Central memory CD8-positive, alpha-beta T cell (primary cell): ENCODE results near the gene POLR1H.

Source experiments
- ATAC-seq: fragments of 150-1000 bp; cut with Tn5 transposase; replicated peaks from 2 replicates; pipeline ENCODE4 v1.10.0; 2022; ENCODE audit warnings: mild to moderate bottlenecking, moderate FRiP score, moderate number of reproducible peaks; ENCODE audit not compliant: poor library complexity, severe bottlenecking; ENCODE audit errors: extremely low read depth
- DNase-seq, 2 donors: peaks; one replicate each; pipeline ENCODE4 v3.0.0; 2021; ENCODE audit warnings: low spot score in 2 of 2
- H3K27ac Mint-ChIP-seq: one replicate; pipeline ENCODE4 v1.8.0; 2022; ENCODE audit warnings: low read depth, mild to moderate bottlenecking, moderate library complexity, mixed read lengths
- H3K27me3 Mint-ChIP-seq: one replicate; pipeline ENCODE4 v1.8.0; 2022; ENCODE audit warnings: mixed read lengths
- H3K36me3 Mint-ChIP-seq: one replicate; pipeline ENCODE4 v1.8.0; 2022; ENCODE audit warnings: mild to moderate bottlenecking, moderate library complexity, mixed read lengths; ENCODE audit not compliant: insufficient read depth
- H3K4me1 Mint-ChIP-seq: one replicate; pipeline ENCODE4 v1.8.0; 2022; ENCODE audit warnings: mixed read lengths
- H3K4me3 Mint-ChIP-seq: one replicate; pipeline ENCODE4 v1.8.0; 2022; ENCODE audit warnings: mild to moderate bottlenecking, moderate library complexity, mixed read lengths
- H3K9me3 Mint-ChIP-seq: one replicate; pipeline ENCODE4 v1.8.0; 2022; ENCODE audit warnings: mixed read lengths

The POLR1H gene

DNA sequence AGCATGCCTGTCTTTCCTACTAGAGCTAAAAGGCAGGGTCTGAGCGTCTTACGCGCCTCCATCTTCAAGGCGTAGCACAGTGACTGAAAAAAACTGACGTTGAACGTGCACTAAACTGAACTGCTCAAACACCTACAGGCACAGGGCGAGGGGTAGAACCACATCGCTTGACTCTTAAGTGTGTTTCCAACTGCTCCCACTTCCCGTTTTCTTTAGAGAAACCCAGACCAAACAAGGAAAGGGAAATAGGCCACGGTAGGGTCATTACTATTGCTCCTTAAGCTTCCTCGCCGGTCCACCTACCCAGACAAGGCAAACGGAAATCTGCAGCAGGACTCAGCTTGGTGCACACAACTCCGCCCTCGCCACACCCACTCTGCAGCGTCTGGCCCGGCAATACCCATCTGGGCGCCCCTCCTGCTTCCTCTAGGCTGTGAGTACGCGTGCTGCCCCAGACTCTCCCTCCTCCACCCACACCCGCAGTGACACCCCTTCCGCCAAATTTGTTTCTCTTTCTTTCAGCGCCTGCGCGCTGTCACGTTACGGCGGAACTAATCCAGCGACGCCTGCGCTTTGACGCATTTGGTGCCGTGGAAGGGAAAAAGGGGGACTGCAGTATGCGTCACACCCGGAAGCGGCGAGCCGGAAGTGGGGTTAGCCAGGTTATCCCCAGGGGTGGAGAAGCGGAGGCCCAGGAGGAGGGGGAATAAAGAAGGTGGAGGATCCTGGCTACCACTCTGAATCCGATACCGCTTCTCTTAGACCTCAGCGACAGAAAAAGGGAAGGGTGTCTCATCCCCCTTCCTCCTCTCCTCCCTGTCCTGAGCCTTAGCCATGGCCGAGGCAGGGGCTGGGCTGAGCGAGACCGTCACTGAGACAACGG, 5.8 kb downstream of the POLR1H start, which contains the start of gene PPP1R11:
Gene PPP1R11 (plus strand): TSS at position 622 of the 883 bp plus-strand sequence. CDS start 213 bp downstream, at position 835.
- Mint-ChIP-seq H3K27me3 (peaks cover 18% of the 10 kb centered on the region), H3K4me1 (peaks cover 50% of the 10 kb centered on the region), H3K36me3 (peaks cover 40% of the 10 kb centered on the region), H3K9me3 (no peaks in the 10 kb centered on the region), H3K4me3 (peak within 1 kb of the TSS; percentile 89), H3K27ac (peak within 1 kb of the TSS; percentile 97)
- DNase-seq (peak; percentile 97 to 99), ATAC-seq (peak; percentile 99)

DNA sequence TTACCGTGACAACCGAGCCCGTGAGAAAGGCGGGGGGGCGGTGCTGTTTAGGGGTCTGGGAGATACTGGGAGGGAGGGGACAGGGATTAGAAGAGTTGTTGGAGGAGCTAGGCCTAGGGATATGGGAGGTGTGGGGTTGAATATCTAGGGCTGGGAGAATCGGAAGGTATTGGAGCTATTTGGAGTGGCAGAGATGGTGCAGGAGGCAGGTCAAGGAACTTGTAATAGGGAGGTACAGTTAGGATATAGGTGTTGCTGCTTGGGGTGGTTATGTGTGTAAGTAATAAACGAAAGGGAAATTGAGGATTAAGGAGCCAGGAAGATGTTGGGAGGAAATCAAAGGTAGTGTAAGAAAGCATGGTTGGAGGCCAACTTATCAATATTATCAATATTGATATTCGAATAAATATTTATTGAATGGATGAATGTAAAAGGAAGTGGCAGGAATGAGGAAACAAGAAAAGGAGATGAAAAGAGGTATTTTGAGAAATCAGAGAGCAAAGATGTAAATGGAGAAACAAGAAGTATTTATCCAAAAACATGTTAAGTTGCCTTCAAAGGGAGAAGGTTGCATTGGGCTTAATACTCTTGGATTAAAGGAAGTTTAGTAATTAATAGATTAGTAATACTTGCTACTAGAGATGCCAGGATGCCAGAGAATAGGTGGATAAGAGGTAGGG, 6.5 kb downstream of the POLR1H start:
- H3K36me3 Mint-ChIP-seq, result peaks cover 37% of the 10 kb centered on the region
- peak overlapping the region; percentile 97 for H3K27ac Mint-ChIP-seq
- H3K9me3 Mint-ChIP-seq, result no peaks in the 10 kb centered on the region
- ATAC-seq (no peak), DNase-seq (no peak)
- H3K4me3 Mint-ChIP-seq, result peak overlapping the region; percentile 89
- H3K4me1 Mint-ChIP-seq, result peaks cover 52% of the 10 kb centered on the region
- H3K27me3 Mint-ChIP-seq, result peaks cover 25% of the 10 kb centered on the region

DNA sequence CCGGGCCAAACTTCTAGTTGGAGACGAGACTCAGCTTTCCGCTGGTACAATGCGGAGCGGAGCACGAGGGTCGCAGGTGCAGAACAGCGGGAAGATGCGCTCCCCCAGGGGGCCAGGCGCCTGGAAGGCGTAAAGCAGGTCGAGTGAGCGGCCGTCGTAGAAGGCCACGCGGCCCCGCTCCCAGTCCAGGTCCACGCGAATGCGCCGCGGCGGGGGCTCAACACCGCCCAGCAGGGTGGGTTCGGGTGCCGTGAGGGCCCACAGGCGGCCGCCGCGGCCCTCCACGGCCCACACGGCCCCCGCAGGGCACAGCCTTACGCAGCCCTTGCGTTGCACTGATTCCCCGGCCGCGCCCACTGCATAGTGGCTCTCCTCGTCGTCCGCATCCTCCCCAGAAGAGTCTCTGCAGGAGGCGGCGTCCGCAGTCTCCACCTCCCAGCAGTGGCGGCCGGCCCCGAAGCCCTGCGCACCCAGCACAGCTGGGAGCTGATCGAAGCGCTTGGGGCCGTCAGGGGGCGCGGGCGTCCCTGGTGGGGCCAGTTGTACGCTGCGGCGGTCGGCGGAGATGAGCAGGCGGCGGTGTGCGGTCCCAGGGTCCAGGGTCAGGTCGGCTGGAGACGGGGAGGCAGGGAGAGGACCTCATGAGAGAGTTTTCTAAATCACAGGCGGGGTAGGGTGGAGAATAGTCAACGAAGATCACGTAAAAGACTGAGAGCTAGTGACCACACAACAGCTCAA, 10.2 kb downstream of the POLR1H start:
- no peak overlapping the region for H3K27ac Mint-ChIP-seq
- ATAC-seq (no peak), DNase-seq (no peak)
- peak overlapping the region; percentile 40 for H3K4me3 Mint-ChIP-seq
- H3K4me1 Mint-ChIP-seq, result peaks cover 55% of the 10 kb centered on the region
- peaks cover 28% of the 10 kb centered on the region for H3K36me3 Mint-ChIP-seq
- H3K27me3 Mint-ChIP-seq, result peaks cover 58% of the 10 kb centered on the region
- no peaks in the 10 kb centered on the region for H3K9me3 Mint-ChIP-seq

DNA sequence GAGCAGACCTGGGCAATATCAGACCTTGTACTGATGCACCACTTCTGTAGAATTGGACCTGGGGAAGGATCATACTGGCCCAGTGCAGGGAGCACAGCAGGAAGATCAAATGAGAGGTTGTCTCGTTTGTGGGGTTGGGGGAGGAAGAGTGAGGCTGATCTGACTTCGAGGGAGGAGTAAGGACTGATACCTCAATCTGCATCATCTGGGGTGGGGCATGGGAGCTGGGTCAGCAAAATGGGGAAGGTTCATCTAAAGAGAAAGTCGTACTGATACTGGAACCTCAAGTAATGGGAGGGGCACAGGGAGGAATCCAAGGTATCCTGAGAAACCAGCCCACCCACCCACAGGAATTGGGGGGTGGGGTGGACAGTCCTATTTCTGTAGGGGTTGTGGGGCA, 10.8 kb downstream of the POLR1H start:
- H3K27me3 Mint-ChIP-seq, result peaks cover 59% of the 10 kb centered on the region
- ATAC-seq, result no peak
- H3K36me3 Mint-ChIP-seq, result peaks cover 24% of the 10 kb centered on the region

DNA sequence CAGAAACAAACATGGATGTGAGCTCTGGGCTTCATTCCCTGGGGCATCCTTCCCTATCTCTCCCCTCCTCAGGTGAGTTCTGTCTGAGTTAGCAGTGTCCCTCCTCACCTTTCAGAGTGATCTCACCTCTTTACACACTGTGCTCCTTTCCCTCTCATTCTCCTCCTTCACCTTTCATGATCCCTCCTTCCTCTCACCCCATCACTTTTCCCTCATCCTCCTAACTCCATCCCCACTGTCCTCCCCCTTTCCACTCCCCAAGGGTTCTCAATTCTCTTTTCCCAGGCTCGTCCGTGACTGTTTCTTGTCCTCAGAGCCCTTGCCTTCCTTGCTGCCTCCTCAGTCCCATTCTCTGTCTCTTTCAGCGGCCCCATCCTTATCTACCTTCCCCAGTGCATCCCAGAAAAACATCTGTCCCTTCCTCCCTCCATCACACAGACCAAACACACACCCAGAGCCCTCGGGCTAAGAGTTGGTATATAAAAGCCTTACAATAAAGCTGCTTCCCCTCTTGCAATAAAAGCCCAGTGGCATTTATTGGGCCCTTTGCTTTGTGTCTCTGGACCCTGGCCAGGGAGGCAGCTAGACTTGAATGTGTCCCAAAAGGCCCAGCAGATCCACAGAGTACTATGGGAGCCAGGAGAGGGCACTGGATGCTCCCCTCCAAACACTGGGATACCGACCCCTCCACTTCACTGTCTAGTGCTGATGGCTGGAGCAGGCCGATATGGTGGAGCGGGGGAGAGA, 12.6 kb downstream of the POLR1H start:
- H3K27me3 Mint-ChIP-seq, result peaks cover 59% of the 10 kb centered on the region

More for the DNA sequence above, 10.8 kb downstream of the POLR1H start:
- H3K9me3 Mint-ChIP-seq, result no peaks in the 10 kb centered on the region
- H3K27ac Mint-ChIP-seq, result peak overlapping the region; percentile 10
- H3K4me1 Mint-ChIP-seq, result peaks cover 55% of the 10 kb centered on the region
- DNase-seq, result no peak
- no peak overlapping the region for H3K4me3 Mint-ChIP-seq

DNA sequence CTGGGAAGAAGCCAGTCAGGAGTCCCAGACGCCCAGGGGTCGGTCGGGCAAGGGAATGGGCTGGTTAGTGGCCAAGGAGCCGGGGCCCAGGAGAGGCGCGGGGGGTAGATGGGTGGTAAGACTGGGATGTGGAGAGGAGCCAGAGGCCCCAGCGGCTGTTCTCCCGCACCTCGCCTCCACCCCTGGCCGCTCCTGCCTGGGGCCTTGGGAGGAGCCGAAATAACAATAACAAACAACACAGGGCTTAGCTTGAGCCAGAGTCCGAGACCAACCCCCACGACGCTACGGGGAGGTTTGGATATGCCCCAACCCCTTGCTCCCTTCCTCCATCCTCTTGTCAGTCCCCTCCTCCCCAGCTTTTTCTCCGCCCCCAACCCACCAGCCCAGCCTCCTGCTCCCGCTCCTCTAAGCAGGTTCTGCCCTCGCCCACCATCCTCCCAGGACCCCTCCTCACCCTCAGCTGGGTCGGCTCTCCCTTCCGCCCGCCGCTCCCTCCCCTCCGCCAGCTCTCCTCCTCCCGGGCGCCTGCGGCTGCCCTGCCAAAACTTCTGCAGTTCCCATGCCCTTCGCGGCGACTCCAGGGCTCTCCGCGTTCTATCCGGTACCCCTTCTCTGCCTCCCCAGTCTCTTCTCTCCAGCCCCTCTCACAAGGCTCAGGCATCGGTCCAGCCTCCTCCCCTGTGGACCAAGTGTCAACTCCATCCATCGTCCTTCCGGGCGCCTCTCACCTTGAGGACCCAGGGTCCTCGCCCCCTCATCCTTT, 13.4 kb downstream of the POLR1H start:
- no peak for DNase-seq
- no peak for ATAC-seq
- Mint-ChIP-seq H3K4me1 (peaks cover 51% of the 10 kb centered on the region), H3K27ac (no peak overlapping the region), H3K27me3 (peaks cover 59% of the 10 kb centered on the region), H3K36me3 (peaks cover 9% of the 10 kb centered on the region), H3K9me3 (no peaks in the 10 kb centered on the region), H3K4me3 (peak overlapping the region; percentile 60)

More for the DNA sequence above, 12.6 kb downstream of the POLR1H start:
- peaks cover 52% of the 10 kb centered on the region for H3K4me1 Mint-ChIP-seq
- H3K27ac Mint-ChIP-seq, result no peak overlapping the region
- H3K4me3 Mint-ChIP-seq, result no peak overlapping the region
- ATAC-seq (no peak), DNase-seq (no peak)
- peaks cover 18% of the 10 kb centered on the region for H3K36me3 Mint-ChIP-seq
- no peaks in the 10 kb centered on the region for H3K9me3 Mint-ChIP-seq

DNA sequence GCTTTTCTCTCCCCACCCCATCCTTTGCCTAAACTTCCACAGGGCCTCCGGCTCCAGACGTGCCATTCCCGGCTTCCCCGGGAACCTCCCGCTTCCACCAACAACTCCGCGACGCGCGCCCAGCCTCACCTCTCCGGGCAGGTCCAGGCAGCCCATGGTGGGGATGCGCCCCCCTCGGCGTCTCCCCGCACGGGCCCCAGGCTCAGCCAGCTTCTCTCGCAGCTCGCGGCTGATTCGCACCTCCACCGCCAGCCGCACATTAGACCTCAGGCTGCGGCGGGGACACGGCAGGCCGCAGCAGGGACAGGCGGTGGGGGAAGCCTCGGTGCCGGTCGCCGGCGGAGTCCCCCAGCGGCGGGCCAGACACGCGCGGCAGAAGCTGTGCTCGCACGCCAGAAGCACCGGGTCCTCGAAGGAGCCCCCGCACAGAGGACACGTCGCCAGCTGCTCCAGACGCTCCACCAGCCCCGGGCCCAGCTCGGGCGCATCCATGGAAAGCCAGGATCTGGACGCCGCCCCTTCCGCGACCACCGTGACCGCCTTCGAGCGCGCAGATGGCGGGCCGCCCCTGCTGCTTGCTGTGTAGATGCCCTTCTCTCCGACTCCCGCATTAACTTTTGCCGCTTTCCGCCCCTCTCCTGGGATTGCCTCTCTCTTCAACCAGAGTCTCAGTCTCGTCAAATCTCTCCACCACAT, 14.2 kb downstream of the POLR1H start, which contains the start of gene RNF39:
Gene RNF39 (minus strand): TSS at position 676 of the 696 bp plus-strand sequence. CDS start 184 bp downstream, at position 492.
- peak; percentile 11 for ATAC-seq
- Mint-ChIP-seq H3K36me3 (peaks cover 4% of the 10 kb centered on the region), H3K9me3 (no peaks in the 10 kb centered on the region), H3K27me3 (peaks cover 54% of the 10 kb centered on the region), H3K27ac (no peak within 1 kb of the TSS), H3K4me3 (peak within 1 kb of the TSS; percentile 60), H3K4me1 (peaks cover 47% of the 10 kb centered on the region)
- no peak for DNase-seq

DNA sequence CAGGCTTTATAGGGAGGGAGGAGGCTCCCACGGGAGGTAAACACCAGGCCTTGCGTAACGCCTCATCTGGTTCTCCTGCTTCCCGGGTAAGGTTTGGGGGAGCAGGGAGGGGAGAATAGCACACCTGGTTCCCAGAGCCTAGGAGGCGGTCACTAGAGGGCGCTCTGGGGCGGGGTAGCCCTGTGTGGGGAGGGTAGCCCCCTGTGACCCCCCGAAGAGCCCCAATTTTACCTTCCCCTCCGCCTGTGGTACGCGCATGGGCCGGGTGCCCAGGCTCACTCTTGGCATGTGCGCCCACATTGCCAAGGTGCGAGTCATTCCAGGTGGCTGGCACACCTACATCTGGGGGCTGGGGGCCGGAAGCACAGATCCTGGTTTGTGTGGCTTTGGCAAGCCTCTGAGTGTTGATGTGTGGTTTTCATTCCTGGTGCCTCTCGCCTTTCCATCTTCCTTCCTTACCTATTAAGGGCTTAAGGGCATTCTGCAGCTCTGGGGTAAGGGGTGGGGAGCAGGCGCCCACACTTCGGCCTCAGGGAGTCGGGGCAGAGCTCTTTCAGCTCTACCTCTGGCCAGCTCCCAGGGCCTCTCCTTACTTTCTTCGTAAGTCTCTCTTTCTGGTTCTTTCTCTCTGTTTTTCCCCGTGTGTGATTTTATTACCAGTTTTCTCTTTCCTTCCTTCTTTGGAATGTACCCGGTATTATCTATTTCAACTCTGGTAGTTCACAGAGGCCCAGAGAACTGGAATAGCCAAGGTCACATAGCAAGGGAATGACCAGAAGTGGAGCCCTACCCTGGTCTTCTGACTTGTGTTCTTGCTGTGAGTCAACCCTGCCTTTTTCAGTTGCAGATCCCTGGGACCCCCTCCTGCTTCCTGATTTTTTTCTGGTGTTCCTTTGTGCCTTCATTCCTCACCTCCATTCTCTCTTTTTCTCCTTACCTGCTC, 15.0 kb downstream of the POLR1H start:
- Mint-ChIP-seq H3K4me3 (peak overlapping the region; percentile 60), H3K27me3 (peaks cover 47% of the 10 kb centered on the region), H3K27ac (no peak overlapping the region), H3K9me3 (no peaks in the 10 kb centered on the region), H3K36me3 (peaks cover 4% of the 10 kb centered on the region), H3K4me1 (peaks cover 39% of the 10 kb centered on the region)
- DNase-seq (no peak), ATAC-seq (no peak)

DNA sequence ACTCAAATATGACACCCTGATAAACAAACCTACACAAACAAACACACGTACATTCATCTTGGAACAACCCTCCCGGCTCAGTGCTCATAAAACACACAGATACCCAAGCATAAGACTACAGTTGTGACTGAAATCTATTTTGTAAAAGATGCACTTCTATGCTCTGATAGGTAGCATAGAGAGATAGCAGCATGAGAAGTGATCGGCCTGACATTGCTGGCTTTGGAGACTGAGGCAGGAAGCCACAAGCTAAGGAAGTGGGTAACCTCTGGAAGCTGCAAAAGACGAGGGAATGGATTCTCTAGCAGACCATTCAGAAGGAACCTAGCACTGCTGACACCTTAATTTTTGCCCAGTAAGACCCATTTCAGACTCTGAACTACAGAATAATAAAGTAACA, 16.2 kb downstream of the POLR1H start:
- Mint-ChIP-seq H3K4me3 (no peak overlapping the region), H3K27ac (no peak overlapping the region), H3K9me3 (no peaks in the 10 kb centered on the region), H3K36me3 (peaks cover 4% of the 10 kb centered on the region), H3K27me3 (peaks cover 38% of the 10 kb centered on the region), H3K4me1 (peaks cover 31% of the 10 kb centered on the region)
- no peak for ATAC-seq
- DNase-seq, result no peak

DNA sequence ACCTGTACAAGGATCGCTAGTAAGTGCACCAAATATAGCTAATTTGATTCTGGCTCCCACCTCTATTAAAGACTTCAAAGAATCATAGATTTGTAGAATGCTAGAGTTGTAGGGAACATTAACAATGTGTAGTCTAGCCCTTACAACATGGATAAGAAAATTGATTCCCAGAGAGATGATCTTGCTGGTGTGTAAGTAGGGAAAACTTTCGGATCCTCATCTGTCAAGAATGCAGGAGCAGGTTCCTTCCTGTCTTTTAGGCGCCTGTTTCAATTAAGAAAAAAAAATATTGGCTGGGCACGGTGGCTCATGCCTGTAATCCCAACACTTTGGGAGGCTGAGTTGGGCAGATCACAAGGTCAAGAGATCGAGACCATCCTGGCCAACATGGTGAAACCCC, 26.8 kb downstream of the POLR1H start:
- Mint-ChIP-seq H3K4me3 (no peak overlapping the region), H3K4me1 (no peaks in the 10 kb centered on the region), H3K36me3 (no peaks in the 10 kb centered on the region), H3K27me3 (peaks cover 66% of the 10 kb centered on the region), H3K9me3 (no peaks in the 10 kb centered on the region), H3K27ac (no peak overlapping the region)
- no peak for DNase-seq
- no peak for ATAC-seq
